CD4-positive, alpha-beta T cell treated with Interleukin-10 for 1 hour (primary cell): Measurements from ENCODE around the gene LRP8.

Experiments used
- DNase-seq: peaks from one replicate; pipeline ENCODE4 v3.0.0-alpha.2; 2020

The LRP8 gene

GRCh38 chr1:53339736-53340635 lies 12.1 kb upstream of the LRP8 start:
- DNase-seq = no peak

GRCh38 chr1:53338423-53338822 lies 10.6 kb upstream of the LRP8 start:
- no peak for DNase-seq

DNA sequence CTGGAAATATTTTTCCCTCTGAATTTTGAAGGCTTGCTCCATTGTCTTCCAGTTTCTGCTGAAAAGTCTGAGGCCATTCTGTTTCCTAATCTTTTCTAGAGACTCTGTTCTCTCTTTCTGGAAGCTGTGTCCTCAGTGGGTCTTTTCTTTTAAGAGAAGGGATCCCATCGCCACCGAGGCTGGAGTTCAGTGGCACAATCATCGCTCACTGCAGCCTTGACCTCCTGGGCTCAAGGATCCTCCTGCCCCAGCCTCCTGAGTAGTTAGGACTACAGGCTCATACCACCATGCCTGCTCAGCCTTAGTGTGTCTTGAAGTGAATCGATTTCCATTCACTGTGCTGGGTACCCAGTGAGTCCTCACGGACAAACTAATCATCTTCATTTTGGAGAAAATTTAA lies 9.6 kb upstream of the LRP8 start:
- DNase-seq = no peak

DNA sequence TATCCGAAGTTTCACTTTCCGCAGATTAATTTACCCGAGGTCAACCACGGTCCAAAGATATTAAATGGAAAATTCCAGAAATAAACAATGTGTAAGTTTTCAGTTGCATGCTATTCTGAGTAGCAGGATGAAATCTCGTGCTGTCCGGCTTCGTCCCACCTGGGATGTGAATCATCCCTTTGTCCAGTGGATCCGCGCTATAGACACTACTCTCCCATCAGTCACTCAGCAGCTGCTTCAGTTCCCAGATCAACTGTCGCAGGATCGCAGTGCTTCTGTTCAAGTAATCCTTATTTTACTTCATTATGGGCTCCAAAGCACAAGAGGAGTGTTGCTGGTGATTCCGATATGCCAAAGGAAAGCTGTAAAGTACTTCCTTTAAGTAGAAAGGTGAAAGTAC lies 8.3 kb upstream of the LRP8 start:
- DNase-seq = no peak

DNA sequence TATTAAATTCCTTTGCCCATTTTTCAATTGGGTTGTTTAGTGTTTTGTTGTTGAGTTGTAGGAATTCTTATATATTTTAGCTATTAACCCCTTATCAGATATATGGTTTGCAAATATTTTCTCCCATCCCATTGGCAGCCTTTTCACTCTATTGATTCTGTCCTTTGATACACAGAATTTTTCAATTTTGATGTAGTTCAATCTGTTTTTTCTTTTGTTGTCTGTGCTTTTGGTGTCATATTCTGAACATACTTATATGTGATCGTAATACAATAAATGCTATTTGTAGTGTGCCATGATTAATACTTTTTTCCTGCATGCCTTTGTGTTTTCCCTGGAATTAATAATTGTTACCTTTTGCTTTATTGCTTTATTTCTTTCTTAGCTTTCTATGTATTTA lies 7.8 kb upstream of the LRP8 start:
- DNase-seq = no peak

DNA sequence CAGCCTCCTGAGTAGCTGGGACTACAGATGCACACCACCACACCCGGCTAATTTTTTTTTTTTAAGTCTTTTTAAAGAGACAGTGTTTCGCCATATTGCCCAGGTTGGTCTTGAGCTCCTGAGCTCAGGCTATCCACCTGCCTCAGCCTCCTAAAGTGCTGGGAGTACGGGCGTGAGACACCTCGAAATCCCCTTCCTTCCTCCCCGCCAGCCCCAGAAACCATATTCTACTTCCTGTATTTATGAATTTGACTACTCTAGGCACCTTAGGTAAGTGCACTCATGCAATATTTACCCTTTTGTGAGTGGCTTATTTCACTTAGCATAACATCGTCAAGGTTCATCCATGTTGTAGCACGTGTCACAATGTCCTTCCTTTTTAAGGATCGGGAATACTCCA lies 6.9 kb upstream of the LRP8 start:
- DNase-seq = peak; percentile 5

DNA sequence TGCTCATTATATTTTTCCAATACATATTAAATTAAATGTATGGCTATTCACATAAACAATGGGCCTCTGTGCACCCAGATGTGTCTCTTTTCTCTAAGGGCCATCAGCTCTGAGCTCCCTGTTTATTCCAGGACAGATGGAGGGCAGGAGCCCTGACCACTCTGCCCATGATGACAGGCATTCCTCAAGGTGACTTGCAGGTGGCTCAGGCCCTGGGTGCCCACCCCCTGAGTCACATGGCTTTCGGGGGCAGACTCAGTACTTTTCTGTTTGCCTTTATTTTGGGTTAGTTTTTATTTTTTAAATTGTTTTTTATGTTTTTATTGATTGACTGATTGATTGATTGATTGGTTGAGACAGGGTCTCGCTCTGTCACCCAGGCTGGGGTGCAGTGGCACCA lies 6.4 kb upstream of the LRP8 start:
- no peak for DNase-seq

GRCh38 chr1:53332833-53333232 lies 5.0 kb upstream of the LRP8 start:
- DNase-seq = no peak

DNA sequence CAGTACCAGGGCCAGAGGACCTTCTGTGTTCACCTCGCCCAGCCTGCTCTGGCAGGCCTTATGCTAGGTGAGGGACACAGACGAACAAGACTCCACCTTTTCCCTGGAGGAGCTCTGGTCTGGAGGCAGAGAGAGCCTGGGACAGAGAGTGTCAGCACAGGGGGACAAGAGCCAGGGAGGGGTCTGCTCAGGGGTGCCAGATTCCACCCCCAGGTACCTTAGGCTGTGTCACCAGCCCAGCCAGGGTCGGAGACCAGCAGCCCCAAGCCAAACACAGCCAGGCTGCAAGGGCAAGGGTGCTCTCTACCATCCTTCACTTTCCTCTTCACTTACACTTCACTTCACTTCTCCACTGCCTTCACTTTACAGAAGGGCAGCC lies 4.3 kb upstream of the LRP8 start:
- DNase-seq = no peak

- no peak for DNase-seq
These were observed 3.7 kb upstream of the LRP8 start for GRCh38 chr1:53331446-53332185.

- DNase-seq = no peak
These were observed 2.9 kb upstream of the LRP8 start for GRCh38 chr1:53330819-53331218.

- peak; percentile 22 for DNase-seq
These were observed 950 bp upstream of the LRP8 start for GRCh38 chr1:53328541-53329499.

- DNase-seq = peak; percentile 50
These were observed 522 bp downstream of the LRP8 start for GRCh38 chr1:53327182-53327913.

- DNase-seq = no peak
These were observed 1.2 kb downstream of the LRP8 start for GRCh38 chr1:53326598-53327181.

- peak; percentile 93 for DNase-seq
These were observed 1.7 kb downstream of the LRP8 start for GRCh38 chr1:53326088-53326597.

- no peak for DNase-seq
These were observed 2.4 kb downstream of the LRP8 start for GRCh38 chr1:53325326-53326087.

DNA sequence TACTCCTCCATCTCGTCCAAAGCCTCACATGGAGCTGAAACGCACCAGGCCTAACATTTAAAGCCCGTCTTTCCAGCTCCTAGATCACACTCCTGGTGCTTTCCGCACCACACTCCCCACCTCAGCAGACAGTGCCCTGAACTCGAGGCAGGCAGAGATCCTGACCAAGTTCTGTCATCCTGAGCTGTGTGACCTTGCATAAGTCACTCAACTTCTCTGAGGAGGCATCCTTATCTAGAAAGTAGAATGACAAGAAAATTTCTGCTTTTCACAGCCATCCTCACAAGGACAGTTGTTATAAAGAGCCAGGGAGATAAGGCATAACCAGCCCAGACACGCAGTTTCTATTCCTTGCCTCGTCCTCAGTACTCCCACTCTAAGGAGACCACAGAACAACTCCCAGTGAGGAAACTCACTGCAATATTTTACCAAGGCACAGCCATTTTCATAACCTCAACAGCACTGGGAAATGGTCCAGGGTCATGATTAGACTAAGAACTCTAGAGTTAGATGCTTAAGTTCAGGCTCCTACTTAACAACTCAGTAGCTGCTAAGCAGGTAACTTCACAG lies 3.1 kb downstream of the LRP8 start:
- DNase-seq = no peak

- no peak for DNase-seq
These were observed 3.5 kb downstream of the LRP8 start for GRCh38 chr1:53324321-53324720.

DNA sequence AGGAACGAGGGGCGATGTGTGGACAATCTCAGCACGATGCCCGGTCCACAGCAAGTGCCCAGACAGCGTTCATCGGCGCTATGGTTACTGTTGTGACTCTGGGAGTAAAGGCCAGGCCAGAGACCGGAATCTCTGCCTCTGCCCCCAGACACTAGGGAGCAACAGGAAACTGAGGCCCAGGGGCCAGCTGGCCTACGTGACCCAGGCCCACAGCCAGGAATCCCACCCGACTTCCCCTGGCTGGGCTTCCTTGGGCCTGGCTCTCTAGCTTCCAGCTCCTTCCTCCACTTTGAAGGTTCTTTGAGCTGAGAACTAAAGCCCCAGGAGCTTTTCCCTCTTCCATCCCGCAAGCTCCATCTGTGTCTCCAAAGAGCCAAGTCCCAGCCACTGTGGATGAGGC lies 4.6 kb downstream of the LRP8 start:
- no peak for DNase-seq

DNA sequence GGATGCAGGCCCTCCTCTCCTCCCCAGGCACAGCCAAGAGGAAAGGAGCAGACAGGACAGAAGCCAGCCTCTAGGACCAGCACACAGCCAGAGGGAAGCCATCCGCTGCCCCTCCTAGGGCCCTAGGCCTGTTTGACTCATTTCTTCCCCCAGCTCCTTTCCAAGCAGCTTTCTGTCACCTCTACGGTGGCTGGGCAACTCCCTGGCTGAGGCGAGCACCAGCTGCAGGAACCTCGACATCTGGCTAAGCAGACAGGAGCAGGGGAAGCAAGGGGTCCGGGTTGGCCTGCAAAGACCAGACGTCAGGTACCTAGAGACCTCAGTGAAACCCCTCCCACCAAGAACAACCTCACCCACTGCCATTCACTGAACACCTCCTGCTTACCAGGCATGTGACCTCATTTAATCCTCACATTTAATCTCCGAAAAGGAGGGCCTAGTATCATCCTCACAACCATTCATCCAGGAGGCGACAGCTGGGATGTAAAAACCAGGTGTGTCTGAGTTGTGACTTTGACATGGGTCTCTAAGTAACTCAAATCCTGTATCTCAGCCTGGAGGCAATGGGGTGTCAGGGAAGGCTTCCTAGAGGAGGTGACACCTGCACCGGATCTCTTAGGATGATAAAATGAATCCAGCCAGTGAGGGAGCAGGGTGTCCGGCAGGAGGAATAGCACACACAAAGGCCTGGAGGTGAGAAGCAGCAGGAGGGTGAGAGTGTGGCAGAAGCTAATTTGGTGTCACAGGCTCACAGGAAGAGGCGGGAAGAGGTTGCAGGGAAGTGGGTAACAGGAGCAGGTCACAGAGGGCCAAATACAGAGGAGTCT lies 5.9 kb downstream of the LRP8 start:
- DNase-seq = no peak
